Activated B cell treated with CpG ODN at 0.5 μM for 24 hours (primary cell): ENCODE data around the gene MAP1B. TPM values are rescaled to one million over a fixed set of nuclear protein-coding genes. Genes with fewer than 3 reads are reported as not detected.
A peak's percentile ranks its signal among the peaks of the same experiment; 100 is the strongest.

Experiments
- ATAC-seq: fragments of 200-7000 bp; cut with Tn5 transposase; one replicate; pipeline ENCODE4 v1.10.0; 2021; ENCODE audit warnings: low read depth, mild to moderate bottlenecking, moderate library complexity
- CTCF ChIA-PET: fragments of 350-600 bp; sonication (Branson Sonifier 250); formaldehyde crosslinking; loops from one replicate; lab custom pipeline; 2021; ENCODE audit warnings: antibody characterized with exemption; lab: Charles Lee
- POLR2A ChIA-PET: fragments of 350-600 bp; sonication (Branson Sonifier 250); formaldehyde crosslinking; loops from one replicate; lab custom pipeline; 2021; ENCODE audit warnings: antibody characterized with exemption; lab: Charles Lee
- DNase-seq: peaks from one replicate; pipeline ENCODE4 v3.0.0; 2022
- H3K27ac Mint-ChIP-seq: one replicate; pipeline ENCODE4 v1.8.0; 2020; ENCODE audit warnings: mixed read lengths
- H3K27me3 Mint-ChIP-seq: one replicate; pipeline ENCODE4 v1.8.0; 2021; ENCODE audit warnings: mixed read lengths
- H3K36me3 Mint-ChIP-seq: one replicate; pipeline ENCODE4 v1.8.0; 2021; ENCODE audit warnings: low read depth, mixed read lengths
- H3K4me1 Mint-ChIP-seq: one replicate; pipeline ENCODE4 v1.8.0; 2021; ENCODE audit warnings: mixed read lengths
- H3K4me3 Mint-ChIP-seq: one replicate; pipeline ENCODE4 v1.8.0; 2020; ENCODE audit warnings: mild to moderate bottlenecking, mixed read lengths
- H3K9me3 Mint-ChIP-seq: one replicate; pipeline ENCODE4 v1.8.0; 2020; ENCODE audit warnings: mixed read lengths
- intact Hi-C: fragments of 100-400 bp; cut with micrococcal nuclease; formaldehyde crosslinking; loops from one replicate; pipeline ENCODE4 v1.15.1; 2024
- total RNA-seq: library from RNA; stranded (reverse); gene quantifications from 2 replicates; pipeline ENCODE4 v1.2.3, GENCODE V29; 2022
- TF ChIP-seq, protein P1 (sequence below): fragments of 200-600 bp; IDR thresholded peaks from one replicate; pipeline ENCODE4 v1.8.0; 2022; ENCODE audit warnings: antibody characterized with exemption, mild to moderate bottlenecking

Gene MAP1B
- total RNA-seq, 1 donor from 2014 or later = 0.09 TPM

- H3K4me1 Mint-ChIP-seq = peaks cover 22% of the 10 kb centered on the region
Observed at GRCh38 chr5:72232838-72233237, 125.6 kb downstream of the MAP1B start.

GRCh38 chr5:72233835-72234234 is 126.6 kb downstream of the MAP1B start:
- Mint-ChIP-seq H3K27me3 (no peaks in the 10 kb centered on the region), H3K4me3 (no peak overlapping the region), H3K36me3 (peaks cover 76% of the 10 kb centered on the region), H3K27ac (no peak overlapping the region), H3K9me3 (no peaks in the 10 kb centered on the region), H3K4me1 (peaks cover 22% of the 10 kb centered on the region)
- ChIA-PET POLR2A (interaction anchor here (0.9 kb wide), 1 partner anchor 74 kb away, joined by 3 read pairs; no protein-coding TSS in a partner anchor), CTCF (no interaction called here)
- ATAC-seq = no peak
- no peak for DNase-seq
- intact Hi-C loops = loop anchor here (2.0 kb wide), 2 partner anchors 65 to 75 kb away; no protein-coding TSS in a partner anchor
- TF ChIP-seq, protein P1, sequence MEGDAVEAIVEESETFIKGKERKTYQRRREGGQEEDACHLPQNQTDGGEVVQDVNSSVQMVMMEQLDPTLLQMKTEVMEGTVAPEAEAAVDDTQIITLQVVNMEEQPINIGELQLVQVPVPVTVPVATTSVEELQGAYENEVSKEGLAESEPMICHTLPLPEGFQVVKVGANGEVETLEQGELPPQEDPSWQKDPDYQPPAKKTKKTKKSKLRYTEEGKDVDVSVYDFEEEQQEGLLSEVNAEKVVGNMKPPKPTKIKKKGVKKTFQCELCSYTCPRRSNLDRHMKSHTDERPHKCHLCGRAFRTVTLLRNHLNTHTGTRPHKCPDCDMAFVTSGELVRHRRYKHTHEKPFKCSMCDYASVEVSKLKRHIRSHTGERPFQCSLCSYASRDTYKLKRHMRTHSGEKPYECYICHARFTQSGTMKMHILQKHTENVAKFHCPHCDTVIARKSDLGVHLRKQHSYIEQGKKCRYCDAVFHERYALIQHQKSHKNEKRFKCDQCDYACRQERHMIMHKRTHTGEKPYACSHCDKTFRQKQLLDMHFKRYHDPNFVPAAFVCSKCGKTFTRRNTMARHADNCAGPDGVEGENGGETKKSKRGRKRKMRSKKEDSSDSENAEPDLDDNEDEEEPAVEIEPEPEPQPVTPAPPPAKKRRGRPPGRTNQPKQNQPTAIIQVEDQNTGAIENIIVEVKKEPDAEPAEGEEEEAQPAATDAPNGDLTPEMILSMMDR = no peak

More at GRCh38 chr5:72232838-72233237, 125.6 kb downstream of the MAP1B start:
- ChIA-PET CTCF (no interaction called here), POLR2A (interaction anchor here (0.6 kb wide), 1 partner anchor 13 kb away, joined by 3 read pairs; no protein-coding TSS in a partner anchor)
- Mint-ChIP-seq H3K9me3 (no peaks in the 10 kb centered on the region), H3K36me3 (peaks cover 74% of the 10 kb centered on the region), H3K27ac (no peak overlapping the region), H3K4me3 (no peak overlapping the region), H3K27me3 (no peaks in the 10 kb centered on the region)
- DNase-seq (no peak), ATAC-seq (no peak)
- TF ChIP-seq, protein P1 = no peak
- intact Hi-C loops = no loop called here

DNA sequence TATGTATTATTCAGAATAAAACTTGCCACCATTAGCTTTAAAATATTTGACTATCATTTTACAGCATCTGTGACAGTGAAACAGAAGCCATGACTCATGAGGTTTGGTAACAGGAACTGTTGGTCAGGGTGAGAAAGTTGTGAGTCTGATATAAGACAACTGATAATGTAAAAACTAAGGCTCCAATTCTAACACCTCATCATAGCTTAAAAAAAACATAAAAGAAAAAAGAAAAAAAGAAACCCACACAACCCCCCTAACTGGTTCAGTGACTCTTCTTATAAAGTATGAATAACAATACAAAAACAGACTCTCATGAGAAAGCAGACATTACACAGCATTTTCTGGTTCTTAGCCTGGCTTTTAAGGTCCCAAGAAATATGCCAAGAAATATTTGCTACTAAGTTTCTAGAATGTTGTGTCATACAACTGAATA is 127.0 kb downstream of the MAP1B start:
- DNase-seq = no peak
- no peak overlapping the region for H3K27ac Mint-ChIP-seq
- no peaks in the 10 kb centered on the region for H3K9me3 Mint-ChIP-seq
- ATAC-seq = peak; percentile 56
- CTCF ChIA-PET = no interaction called here
- H3K36me3 Mint-ChIP-seq = peaks cover 74% of the 10 kb centered on the region
- intact Hi-C loops = loop anchor here (2.0 kb wide), 2 partner anchors 65 to 75 kb away; no protein-coding TSS in a partner anchor
- no peak overlapping the region for H3K4me3 Mint-ChIP-seq
- POLR2A ChIA-PET = interaction anchor here (0.7 to 0.9 kb wide), 2 partner anchors 49 to 73 kb away, joined by 3 read pairs; no protein-coding TSS in a partner anchor
- TF ChIP-seq, protein P1 = no peak
- H3K27me3 Mint-ChIP-seq = no peaks in the 10 kb centered on the region
- H3K4me1 Mint-ChIP-seq = peaks cover 22% of the 10 kb centered on the region

- Mint-ChIP-seq H3K9me3 (no peaks in the 10 kb centered on the region), H3K4me3 (no peak overlapping the region), H3K27me3 (no peaks in the 10 kb centered on the region), H3K4me1 (peaks cover 22% of the 10 kb centered on the region), H3K27ac (peak overlapping the region; percentile 46), H3K36me3 (peaks cover 72% of the 10 kb centered on the region)
- intact Hi-C loops = loop anchor here (2.0 kb wide), 2 partner anchors 64 to 74 kb away; no protein-coding TSS in a partner anchor
- POLR2A ChIA-PET = interaction anchor here (0.7 kb wide), 1 partner anchor 49 kb away, joined by 3 read pairs; no protein-coding TSS in a partner anchor
- TF ChIP-seq, protein P1 = no peak
- CTCF ChIA-PET = no interaction called here
- ATAC-seq = no peak
- no peak for DNase-seq
Observed at GRCh38 chr5:72234868-72235267, 127.6 kb downstream of the MAP1B start.

GRCh38 chr5:72235725-72236124 is 128.4 kb downstream of the MAP1B start:
- DNase-seq (no peak), ATAC-seq (no peak)
- Mint-ChIP-seq H3K36me3 (peaks cover 66% of the 10 kb centered on the region), H3K27me3 (no peaks in the 10 kb centered on the region), H3K4me1 (peaks cover 22% of the 10 kb centered on the region), H3K27ac (no peak overlapping the region), H3K9me3 (no peaks in the 10 kb centered on the region), H3K4me3 (no peak overlapping the region)
- TF ChIP-seq, protein P1 = no peak
- intact Hi-C loops = loop anchor here (2.0 kb wide), 2 partner anchors 63 to 73 kb away; no protein-coding TSS in a partner anchor
- CTCF ChIA-PET = no interaction called here
- POLR2A ChIA-PET = no interaction called here
